Lung (tissue), 12 donors: ENCODE measurements around the gene PPM1H. TPM values are rescaled to one million over a fixed set of nuclear protein-coding genes. Genes with fewer than 3 reads are reported as not detected.

Source experiments
- ATAC-seq: fragments of 200-7000 bp; cut with Tn5 transposase; one replicate; pipeline ENCODE4 v1.9.1; 2020; ENCODE audit warnings: moderate number of reproducible peaks; ENCODE audit not compliant: insufficient read depth, low FRiP score
- DNase-seq, 3 donors: peaks; one replicate each; pipeline ENCODE4 v3.0.0-alpha.2; 2013 to 2017
- H3K27ac ChIP-seq, 2 donors: one replicate each; pipeline ENCODE4 v1.5.1; 2013; ENCODE audit warnings: mild to moderate bottlenecking in 2 of 2, moderate library complexity in 2 of 2, control low read depth in 1 of 2, inconsistent platforms in 1 of 2, low read depth in 1 of 2, low read length in 1 of 2
- H3K27me3 ChIP-seq, 3 donors: one replicate each; pipeline ENCODE4 v1.5.1; 2013; ENCODE audit warnings: low read length in 2 of 3; ENCODE audit not compliant: control insufficient read depth in 3 of 3, insufficient read depth in 3 of 3
- H3K36me3 ChIP-seq, 4 donors: one replicate each; pipeline ENCODE4 v1.5.1; 2013; ENCODE audit warnings: low read length in 4 of 4, mild to moderate bottlenecking in 1 of 4, moderate library complexity in 1 of 4; ENCODE audit not compliant: control insufficient read depth in 4 of 4, insufficient read depth in 4 of 4
- H3K4me1 ChIP-seq, 5 donors: one replicate each; pipeline ENCODE4 v1.5.1; 2013; ENCODE audit warnings: low read length in 5 of 5, mild to moderate bottlenecking in 2 of 5, moderate library complexity in 1 of 5; ENCODE audit not compliant: control insufficient read depth in 5 of 5, insufficient read depth in 5 of 5
- H3K4me3 ChIP-seq: one replicate; pipeline ENCODE4 v1.5.1; 2013; ENCODE audit warnings: mild to moderate bottlenecking, control low read depth, moderate library complexity
- H3K9ac ChIP-seq, 2 donors: one replicate each; pipeline ENCODE4 v1.5.1; 2013; ENCODE audit warnings: low read length in 2 of 2, control low read depth in 1 of 2; ENCODE audit not compliant: insufficient read depth in 1 of 2
- H3K9me3 ChIP-seq, 4 donors: one replicate each; pipeline ENCODE4 v1.5.1; 2013; ENCODE audit warnings: low read length in 3 of 4, mild to moderate bottlenecking in 1 of 4, moderate library complexity in 1 of 4; ENCODE audit not compliant: control insufficient read depth in 4 of 4, insufficient read depth in 3 of 4
- WGBS, 2 donors: extraction: QIAGEN DNeasy Blood & Tissue Kit; methylation state at CpG; one replicate each; pipeline ENCODE4 v1.1.7; 2013; 5-methylcytosine and 5-hydroxymethylcytosine counted together
- polyA plus RNA-seq, 2 donors: library from polyadenylated mRNA; stranded (reverse); fragments of 200-250 nt; gene quantifications; one replicate each; pipeline ENCODE4 v1.2.1, GENCODE V29; 2013
- total RNA-seq, 2 donors: library from RNA; depleted of rRNA in 1 of 2; stranded (reverse); fragments of >200 nt in 1 of 2; gene quantifications; one replicate each; pipeline ENCODE4 v1.2.1, GENCODE V29; 2014 to 2021
- TF ChIP-seq, protein P1 (sequence below): IDR thresholded peaks from 2 replicates; pipeline ENCODE4 v1.5.1; 2012; ENCODE audit warnings: mild to moderate bottlenecking; ENCODE audit errors: control extremely low read depth, extremely low read depth
- donor health status: control.
- donor health status: control.
- donor health status: Bipolar disorder and iron deficiency.
- donor health status: healthy.
- donor health status: DM: yes; HTN: yes; CAD: no.

Gene PPM1H
- total and polyA plus RNA-seq, 4 donors = 2.0 to 11.2 (median 5.7) TPM

DNA sequence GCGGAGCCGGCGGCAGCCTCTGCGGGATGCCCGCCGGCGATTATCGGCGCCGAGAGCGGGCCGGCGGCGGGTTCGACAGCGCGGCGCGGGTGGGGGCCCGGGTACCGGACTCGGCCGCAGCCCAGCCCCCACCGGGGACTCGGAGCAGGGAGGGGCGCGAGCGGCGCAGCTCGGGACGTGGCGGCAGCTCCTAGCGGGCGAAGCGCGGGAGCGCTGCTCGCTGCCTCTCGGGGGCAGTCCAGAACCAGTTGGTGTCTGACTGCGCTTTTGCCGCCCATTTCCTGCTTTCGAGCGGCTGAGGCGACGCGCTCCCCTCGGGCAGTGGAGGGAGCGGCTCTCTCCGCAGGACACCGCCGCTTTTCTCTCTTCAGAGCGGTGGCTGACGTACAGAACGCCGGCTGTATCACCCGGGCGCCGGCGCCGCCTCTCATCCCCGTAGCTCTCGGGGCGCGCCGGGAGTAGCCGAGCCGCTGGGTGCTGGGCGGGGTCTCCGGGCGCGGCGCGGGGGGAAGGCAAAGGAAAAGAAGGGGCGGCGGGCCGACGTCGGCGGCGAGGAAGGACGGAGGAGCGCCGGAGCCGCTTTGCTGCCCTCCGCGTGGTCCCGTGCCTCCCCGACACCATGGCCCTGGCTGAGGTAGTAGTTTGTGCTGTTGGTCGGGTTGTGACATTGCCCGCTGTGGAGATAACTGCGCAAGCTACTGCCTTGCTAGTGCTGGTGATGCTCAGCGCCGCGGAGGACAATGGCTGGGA lies 331.7 kb downstream of the PPM1H start:
- no peaks in the 10 kb centered on the region for H3K9me3 ChIP-seq
- no peaks in the 10 kb centered on the region for H3K27me3 ChIP-seq
- peak overlapping the region; percentile 95 to 97 for H3K9ac ChIP-seq
- H3K4me3 ChIP-seq = peak overlapping the region; percentile 85
- 0% methylated on average over 75 to 94 of the region's 94 CpGs for WGBS, 2 donors
- TF ChIP-seq, protein P1, sequence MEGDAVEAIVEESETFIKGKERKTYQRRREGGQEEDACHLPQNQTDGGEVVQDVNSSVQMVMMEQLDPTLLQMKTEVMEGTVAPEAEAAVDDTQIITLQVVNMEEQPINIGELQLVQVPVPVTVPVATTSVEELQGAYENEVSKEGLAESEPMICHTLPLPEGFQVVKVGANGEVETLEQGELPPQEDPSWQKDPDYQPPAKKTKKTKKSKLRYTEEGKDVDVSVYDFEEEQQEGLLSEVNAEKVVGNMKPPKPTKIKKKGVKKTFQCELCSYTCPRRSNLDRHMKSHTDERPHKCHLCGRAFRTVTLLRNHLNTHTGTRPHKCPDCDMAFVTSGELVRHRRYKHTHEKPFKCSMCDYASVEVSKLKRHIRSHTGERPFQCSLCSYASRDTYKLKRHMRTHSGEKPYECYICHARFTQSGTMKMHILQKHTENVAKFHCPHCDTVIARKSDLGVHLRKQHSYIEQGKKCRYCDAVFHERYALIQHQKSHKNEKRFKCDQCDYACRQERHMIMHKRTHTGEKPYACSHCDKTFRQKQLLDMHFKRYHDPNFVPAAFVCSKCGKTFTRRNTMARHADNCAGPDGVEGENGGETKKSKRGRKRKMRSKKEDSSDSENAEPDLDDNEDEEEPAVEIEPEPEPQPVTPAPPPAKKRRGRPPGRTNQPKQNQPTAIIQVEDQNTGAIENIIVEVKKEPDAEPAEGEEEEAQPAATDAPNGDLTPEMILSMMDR = no peak
- peaks cover 0 to 21% (median 11%) of the 10 kb centered on the region in 5 donors for H3K4me1 ChIP-seq
- DNase-seq (peak; percentile 92 to 96 (median 93)), ATAC-seq (peak; percentile 90)
- H3K36me3 ChIP-seq = no peaks in the 10 kb centered on the region
- H3K27ac ChIP-seq = peak overlapping the region; percentile 95 to 100

DNA sequence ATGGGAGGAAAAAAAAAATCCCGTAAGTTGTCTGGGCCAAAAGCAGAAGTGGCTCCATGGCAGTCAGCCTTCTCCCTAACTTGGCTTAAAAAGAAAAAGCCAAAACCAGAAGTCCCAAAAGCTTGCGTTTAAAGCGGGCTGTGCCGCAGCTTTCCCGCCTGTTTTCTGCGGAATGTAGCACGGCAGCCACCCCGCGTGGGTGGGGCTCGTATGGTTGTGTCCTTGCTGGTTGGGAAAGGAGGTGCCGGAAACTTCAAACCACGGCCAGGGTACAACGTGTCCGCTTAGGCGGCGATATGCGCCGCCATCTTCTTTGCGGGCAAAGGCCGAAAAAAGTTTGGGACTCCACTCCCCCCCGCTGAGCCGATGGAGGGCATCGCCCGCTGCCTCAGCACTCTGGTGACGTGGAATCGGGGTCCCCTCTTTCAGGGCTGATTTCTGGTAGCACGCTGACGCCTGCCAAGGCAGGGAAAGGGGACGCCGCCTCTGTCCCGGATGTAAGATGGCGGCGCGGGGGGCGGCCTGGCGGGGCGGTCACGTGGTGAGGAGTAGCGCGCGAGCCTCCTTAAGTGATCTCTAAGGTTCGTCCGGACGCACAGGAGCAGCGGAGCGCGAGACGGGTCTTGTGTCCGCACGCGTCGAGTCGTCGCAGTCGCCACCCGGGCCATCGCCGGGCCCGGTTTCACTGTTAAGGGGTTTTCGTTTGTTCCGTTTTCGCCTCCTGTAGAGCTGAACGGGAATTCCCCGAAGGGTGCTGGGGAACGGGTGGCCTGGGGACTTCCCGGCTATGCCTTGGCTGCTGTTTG lies 332.5 kb downstream of the PPM1H start:
- peak overlapping the region; percentile 95 to 97 for H3K9ac ChIP-seq
- DNase-seq (peak; percentile 93 to 95 (median 94)), ATAC-seq (peak; percentile 81)
- H3K9me3 ChIP-seq = no peaks in the 10 kb centered on the region
- peak overlapping the region; percentile 95 to 100 for H3K27ac ChIP-seq
- peak overlapping the region; percentile 85 for H3K4me3 ChIP-seq
- H3K27me3 ChIP-seq = no peaks in the 10 kb centered on the region
- H3K4me1 ChIP-seq = peaks cover 0 to 21% (median 11%) of the 10 kb centered on the region in 5 donors
- TF ChIP-seq, protein P1 = no peak
- 0% methylated on average over 63 to 66 of the region's 66 CpGs for WGBS, 2 donors
- H3K36me3 ChIP-seq = no peaks in the 10 kb centered on the region

DNA sequence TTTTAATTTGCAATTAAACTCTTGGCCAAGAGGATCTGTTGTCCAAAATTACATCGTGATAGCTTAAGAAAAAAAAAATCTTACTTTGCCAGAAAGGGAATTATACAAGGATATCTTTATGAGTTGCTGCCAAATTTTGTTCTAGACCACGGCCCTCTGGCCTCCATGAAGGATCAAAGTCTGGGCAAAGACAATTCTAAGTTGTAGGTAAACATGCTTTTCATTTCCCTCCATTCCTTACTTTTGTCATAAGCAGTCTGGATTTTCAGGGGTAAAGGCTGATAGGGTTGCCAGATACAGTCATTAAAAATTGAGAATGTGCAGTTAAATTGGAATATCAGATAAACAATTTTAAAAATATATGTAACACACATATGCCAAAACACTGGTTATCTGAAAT lies 333.2 kb downstream of the PPM1H start:
- H3K4me1 ChIP-seq = peaks cover 0 to 21% (median 11%) of the 10 kb centered on the region in 5 donors
- TF ChIP-seq, protein P1 = no peak
- H3K27ac ChIP-seq = peak overlapping the region in 1 of 2 donors; percentile 100
- H3K9me3 ChIP-seq = no peaks in the 10 kb centered on the region
- 34 to 64% methylated on average over 2 of the region's 2 CpGs for WGBS, 2 donors
- peak overlapping the region; percentile 95 to 97 for H3K9ac ChIP-seq
- DNase-seq (peak in 1 of 3 donors; percentile 50), ATAC-seq (no peak)
- no peak overlapping the region for H3K4me3 ChIP-seq
- H3K36me3 ChIP-seq = no peaks in the 10 kb centered on the region
- no peaks in the 10 kb centered on the region for H3K27me3 ChIP-seq
